ENCODE data around the gene BLOC1S1. TPM values are rescaled to one million over a fixed set of nuclear protein-coding genes. Genes with fewer than 3 reads are reported as not detected.

Gene BLOC1S1
- total and polyA plus RNA-seq, 10 of the 15 experiments (the other 5 are each of a cell fraction or from before 2014, with no cell fraction given) = 126 to 285 (median 166) TPM

DNA sequence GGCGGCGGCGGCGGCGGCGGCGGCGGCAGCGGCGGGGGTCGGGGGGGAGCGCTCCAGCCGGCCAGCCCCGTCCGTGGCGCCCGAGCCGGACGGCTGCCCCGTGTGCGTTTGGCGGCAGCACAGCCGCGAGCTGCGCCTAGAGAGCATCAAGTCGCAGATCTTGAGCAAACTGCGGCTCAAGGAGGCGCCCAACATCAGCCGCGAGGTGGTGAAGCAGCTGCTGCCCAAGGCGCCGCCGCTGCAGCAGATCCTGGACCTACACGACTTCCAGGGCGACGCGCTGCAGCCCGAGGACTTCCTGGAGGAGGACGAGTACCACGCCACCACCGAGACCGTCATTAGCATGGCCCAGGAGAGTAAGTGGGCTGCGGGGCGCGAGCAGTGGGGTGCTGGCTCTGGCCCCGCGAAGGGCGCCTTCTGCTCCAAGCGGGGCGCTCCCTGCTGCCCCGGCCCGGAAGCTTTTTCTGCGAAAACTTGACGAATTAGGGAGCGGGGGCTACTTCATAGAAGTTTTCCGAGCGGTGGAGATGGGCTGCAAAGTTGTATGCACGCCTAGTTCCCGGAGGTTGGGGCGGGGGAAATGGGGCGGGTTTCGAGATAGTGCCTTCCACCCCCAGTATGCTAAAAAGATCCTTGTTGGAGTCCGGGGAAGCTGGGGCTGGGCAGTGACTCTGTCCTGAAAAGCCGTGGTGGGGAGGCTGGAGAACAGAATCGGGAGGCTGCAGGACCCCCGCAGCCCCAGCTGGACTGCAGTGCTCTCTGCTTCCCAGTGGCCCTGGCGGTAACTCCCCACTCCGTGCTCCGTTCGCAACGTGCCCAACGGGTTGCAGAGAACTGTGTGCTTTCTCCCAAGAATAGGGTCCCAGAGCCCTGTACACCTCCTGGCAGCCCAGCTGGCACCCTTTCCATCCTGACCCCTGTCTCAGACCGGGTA, 27.8 kb downstream of the BLOC1S1 start (continued):
- TF ChIP-seq HCFC1 (IDR thresholded peaks at IDR 0.05; ENCODE audit: low read length) = no peak
- no peak for TF ChIP-seq PML (IDR thresholded peaks at IDR 0.05; ENCODE audit: low read length)
- no peak for TF ChIP-seq FOXK2 (IDR thresholded peaks at IDR 0.05)
- no peak for TF ChIP-seq GABPA (IDR thresholded peaks at IDR 0.05; ENCODE audit: low read depth)
- TF ChIP-seq, protein P1, sequence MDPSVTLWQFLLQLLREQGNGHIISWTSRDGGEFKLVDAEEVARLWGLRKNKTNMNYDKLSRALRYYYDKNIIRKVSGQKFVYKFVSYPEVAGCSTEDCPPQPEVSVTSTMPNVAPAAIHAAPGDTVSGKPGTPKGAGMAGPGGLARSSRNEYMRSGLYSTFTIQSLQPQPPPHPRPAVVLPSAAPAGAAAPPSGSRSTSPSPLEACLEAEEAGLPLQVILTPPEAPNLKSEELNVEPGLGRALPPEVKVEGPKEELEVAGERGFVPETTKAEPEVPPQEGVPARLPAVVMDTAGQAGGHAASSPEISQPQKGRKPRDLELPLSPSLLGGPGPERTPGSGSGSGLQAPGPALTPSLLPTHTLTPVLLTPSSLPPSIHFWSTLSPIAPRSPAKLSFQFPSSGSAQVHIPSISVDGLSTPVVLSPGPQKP (IDR thresholded peaks at IDR 0.05; ENCODE audit: low read depth, low read length) = no peak
- TF ChIP-seq, protein P2, sequence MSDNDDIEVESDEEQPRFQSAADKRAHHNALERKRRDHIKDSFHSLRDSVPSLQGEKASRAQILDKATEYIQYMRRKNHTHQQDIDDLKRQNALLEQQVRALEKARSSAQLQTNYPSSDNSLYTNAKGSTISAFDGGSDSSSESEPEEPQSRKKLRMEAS (IDR thresholded peaks at IDR 0.05; ENCODE audit: low read depth, low read length) = no peak
- no peak for TF ChIP-seq SIX5 (IDR thresholded peaks at IDR 0.05; ENCODE audit: low read depth, low read length, severe bottlenecking)
- no peak for TF ChIP-seq RBBP5 (conservative IDR thresholded peaks at IDR 0.05)
- TF ChIP-seq, protein P3, sequence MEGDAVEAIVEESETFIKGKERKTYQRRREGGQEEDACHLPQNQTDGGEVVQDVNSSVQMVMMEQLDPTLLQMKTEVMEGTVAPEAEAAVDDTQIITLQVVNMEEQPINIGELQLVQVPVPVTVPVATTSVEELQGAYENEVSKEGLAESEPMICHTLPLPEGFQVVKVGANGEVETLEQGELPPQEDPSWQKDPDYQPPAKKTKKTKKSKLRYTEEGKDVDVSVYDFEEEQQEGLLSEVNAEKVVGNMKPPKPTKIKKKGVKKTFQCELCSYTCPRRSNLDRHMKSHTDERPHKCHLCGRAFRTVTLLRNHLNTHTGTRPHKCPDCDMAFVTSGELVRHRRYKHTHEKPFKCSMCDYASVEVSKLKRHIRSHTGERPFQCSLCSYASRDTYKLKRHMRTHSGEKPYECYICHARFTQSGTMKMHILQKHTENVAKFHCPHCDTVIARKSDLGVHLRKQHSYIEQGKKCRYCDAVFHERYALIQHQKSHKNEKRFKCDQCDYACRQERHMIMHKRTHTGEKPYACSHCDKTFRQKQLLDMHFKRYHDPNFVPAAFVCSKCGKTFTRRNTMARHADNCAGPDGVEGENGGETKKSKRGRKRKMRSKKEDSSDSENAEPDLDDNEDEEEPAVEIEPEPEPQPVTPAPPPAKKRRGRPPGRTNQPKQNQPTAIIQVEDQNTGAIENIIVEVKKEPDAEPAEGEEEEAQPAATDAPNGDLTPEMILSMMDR (IDR thresholded peaks at IDR 0.05 in 2 of 3, conservative IDR thresholded peaks at IDR 0.05 in 1 of 3; ENCODE audit: control insufficient read depth in 2 of 3, extremely low read depth in 1 of 3, insufficient read depth in 1 of 3, low read depth in 3 of 3, low read length in 3 of 3) = peak in 2 of 3 experiments; percentile 6 to 19; a peak in 2 of 6 replicates
- TF ChIP-seq, protein P4, sequence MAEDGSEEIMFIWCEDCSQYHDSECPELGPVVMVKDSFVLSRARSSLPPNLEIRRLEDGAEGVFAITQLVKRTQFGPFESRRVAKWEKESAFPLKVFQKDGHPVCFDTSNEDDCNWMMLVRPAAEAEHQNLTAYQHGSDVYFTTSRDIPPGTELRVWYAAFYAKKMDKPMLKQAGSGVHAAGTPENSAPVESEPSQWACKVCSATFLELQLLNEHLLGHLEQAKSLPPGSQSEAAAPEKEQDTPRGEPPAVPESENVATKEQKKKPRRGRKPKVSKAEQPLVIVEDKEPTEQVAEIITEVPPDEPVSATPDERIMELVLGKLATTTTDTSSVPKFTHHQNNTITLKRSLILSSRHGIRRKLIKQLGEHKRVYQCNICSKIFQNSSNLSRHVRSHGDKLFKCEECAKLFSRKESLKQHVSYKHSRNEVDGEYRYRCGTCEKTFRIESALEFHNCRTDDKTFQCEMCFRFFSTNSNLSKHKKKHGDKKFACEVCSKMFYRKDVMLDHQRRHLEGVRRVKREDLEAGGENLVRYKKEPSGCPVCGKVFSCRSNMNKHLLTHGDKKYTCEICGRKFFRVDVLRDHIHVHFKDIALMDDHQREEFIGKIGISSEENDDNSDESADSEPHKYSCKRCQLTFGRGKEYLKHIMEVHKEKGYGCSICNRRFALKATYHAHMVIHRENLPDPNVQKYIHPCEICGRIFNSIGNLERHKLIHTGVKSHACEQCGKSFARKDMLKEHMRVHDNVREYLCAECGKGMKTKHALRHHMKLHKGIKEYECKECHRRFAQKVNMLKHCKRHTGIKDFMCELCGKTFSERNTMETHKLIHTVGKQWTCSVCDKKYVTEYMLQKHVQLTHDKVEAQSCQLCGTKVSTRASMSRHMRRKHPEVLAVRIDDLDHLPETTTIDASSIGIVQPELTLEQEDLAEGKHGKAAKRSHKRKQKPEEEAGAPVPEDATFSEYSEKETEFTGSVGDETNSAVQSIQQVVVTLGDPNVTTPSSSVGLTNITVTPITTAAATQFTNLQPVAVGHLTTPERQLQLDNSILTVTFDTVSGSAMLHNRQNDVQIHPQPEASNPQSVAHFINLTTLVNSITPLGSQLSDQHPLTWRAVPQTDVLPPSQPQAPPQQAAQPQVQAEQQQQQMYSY (CRISPR knock-in tag; IDR thresholded peaks at IDR 0.05) = no peak
- TF ChIP-seq, protein P5, sequence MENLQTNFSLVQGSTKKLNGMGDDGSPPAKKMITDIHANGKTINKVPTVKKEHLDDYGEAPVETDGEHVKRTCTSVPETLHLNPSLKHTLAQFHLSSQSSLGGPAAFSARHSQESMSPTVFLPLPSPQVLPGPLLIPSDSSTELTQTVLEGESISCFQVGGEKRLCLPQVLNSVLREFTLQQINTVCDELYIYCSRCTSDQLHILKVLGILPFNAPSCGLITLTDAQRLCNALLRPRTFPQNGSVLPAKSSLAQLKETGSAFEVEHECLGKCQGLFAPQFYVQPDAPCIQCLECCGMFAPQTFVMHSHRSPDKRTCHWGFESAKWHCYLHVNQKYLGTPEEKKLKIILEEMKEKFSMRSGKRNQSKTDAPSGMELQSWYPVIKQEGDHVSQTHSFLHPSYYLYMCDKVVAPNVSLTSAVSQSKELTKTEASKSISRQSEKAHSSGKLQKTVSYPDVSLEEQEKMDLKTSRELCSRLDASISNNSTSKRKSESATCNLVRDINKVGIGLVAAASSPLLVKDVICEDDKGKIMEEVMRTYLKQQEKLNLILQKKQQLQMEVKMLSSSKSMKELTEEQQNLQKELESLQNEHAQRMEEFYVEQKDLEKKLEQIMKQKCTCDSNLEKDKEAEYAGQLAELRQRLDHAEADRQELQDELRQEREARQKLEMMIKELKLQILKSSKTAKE (IDR thresholded peaks at IDR 0.05; ENCODE audit: low read depth, poor library complexity, severe bottlenecking) = no peak
- no peak for TF ChIP-seq ATF7 (IDR thresholded peaks at IDR 0.05; ENCODE audit: low read depth)
- TF ChIP-seq MYB (IDR thresholded peaks at IDR 0.05; ENCODE audit: borderline replicate concordance, low read depth, low read length) = no peak
- TF ChIP-seq RAD21 (IDR thresholded peaks at IDR 0.05; ENCODE audit: insufficient read depth, low read depth, low read length) = no peak
- no peak for TF ChIP-seq NFYA (IDR thresholded peaks at IDR 0.05; ENCODE audit: borderline replicate concordance, low read depth, low read length)
- TF ChIP-seq, protein P6, sequence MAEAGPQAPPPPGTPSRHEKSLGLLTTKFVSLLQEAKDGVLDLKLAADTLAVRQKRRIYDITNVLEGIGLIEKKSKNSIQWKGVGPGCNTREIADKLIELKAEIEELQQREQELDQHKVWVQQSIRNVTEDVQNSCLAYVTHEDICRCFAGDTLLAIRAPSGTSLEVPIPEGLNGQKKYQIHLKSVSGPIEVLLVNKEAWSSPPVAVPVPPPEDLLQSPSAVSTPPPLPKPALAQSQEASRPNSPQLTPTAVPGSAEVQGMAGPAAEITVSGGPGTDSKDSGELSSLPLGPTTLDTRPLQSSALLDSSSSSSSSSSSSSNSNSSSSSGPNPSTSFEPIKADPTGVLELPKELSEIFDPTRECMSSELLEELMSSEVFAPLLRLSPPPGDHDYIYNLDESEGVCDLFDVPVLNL (IDR thresholded peaks at IDR 0.05; ENCODE audit: low read depth, low read length) = no peak

Data from GM12878 (cell line).